H9 (cell line): ENCODE measurements around the gene NCDN. TPM values are rescaled to one million over a fixed set of nuclear protein-coding genes. Genes with fewer than 3 reads are reported as not detected.

Source experiments
- DNase-seq: peaks from one replicate; pipeline ENCODE4 v3.0.0-alpha.2; 2017
- H2AFZ ChIP-seq: one replicate; pipeline ENCODE4 v1.6.1; 2013; ENCODE audit warnings: mild to moderate bottlenecking, low read length, control low read depth, moderate library complexity
- H2AK5ac ChIP-seq: 2 replicates; pipeline ENCODE4 v1.6.1; 2013; ENCODE audit warnings: low read length, control low read depth, mixed read lengths; ENCODE audit not compliant: insufficient read length
- H2BK120ac ChIP-seq: one replicate; pipeline ENCODE4 v1.6.1; 2013; ENCODE audit warnings: low read depth, mild to moderate bottlenecking, low read length, control low read depth, inconsistent platforms; ENCODE audit not compliant: poor library complexity, severe bottlenecking
- H2BK12ac ChIP-seq: 2 replicates; pipeline ENCODE4 v1.6.1; 2013; ENCODE audit warnings: low read length, control low read depth, mixed read lengths, low read depth; ENCODE audit not compliant: insufficient read length
- H2BK15ac ChIP-seq: 2 replicates; pipeline ENCODE4 v1.6.1; 2013; ENCODE audit warnings: low read depth, low read length, control low read depth
- H2BK20ac ChIP-seq: one replicate; pipeline ENCODE4 v1.6.1; 2013; ENCODE audit warnings: low read depth, mild to moderate bottlenecking, low read length, control low read depth, inconsistent platforms; ENCODE audit not compliant: poor library complexity, severe bottlenecking
- H2BK5ac ChIP-seq: 2 replicates; pipeline ENCODE4 v1.6.1; 2013; ENCODE audit warnings: low read length, control low read depth, mixed read lengths; ENCODE audit not compliant: insufficient read length
- H3K14ac ChIP-seq: 2 replicates; pipeline ENCODE4 v1.6.1; 2013; ENCODE audit warnings: low read length, control low read depth; ENCODE audit not compliant: insufficient read depth
- H3K18ac ChIP-seq: 2 replicates; pipeline ENCODE4 v1.6.1; 2013; ENCODE audit warnings: low read depth, mild to moderate bottlenecking, mixed read lengths, low read length, control low read depth; ENCODE audit not compliant: insufficient read length
- H3K23ac ChIP-seq: 2 replicates; pipeline ENCODE4 v1.6.1; 2013; ENCODE audit warnings: low read length, control low read depth, mixed read lengths, low read depth; ENCODE audit not compliant: insufficient read length
- H3K23me2 ChIP-seq: 2 replicates; pipeline ENCODE4 v1.6.1; 2013; ENCODE audit warnings: low read depth, mild to moderate bottlenecking, mixed read lengths, low read length, control low read depth; ENCODE audit not compliant: insufficient read length, poor library complexity, severe bottlenecking
- H3K27ac ChIP-seq: 2 replicates; pipeline ENCODE4 v1.5.1; 2013; ENCODE audit warnings: low read length, control low read depth, mixed read lengths, low read depth; ENCODE audit not compliant: insufficient read length
- H3K27me3 ChIP-seq: 2 replicates; pipeline ENCODE4 v1.6.1; 2013; ENCODE audit warnings: low read length, control low read depth, inconsistent platforms; ENCODE audit not compliant: insufficient read depth
- H3K4ac ChIP-seq: 2 replicates; pipeline ENCODE4 v1.6.1; 2013; ENCODE audit warnings: low read depth, mild to moderate bottlenecking, control low read depth, inconsistent platforms, low read length, moderate library complexity
- H3K4me1 ChIP-seq: 2 replicates; pipeline ENCODE4 v1.6.1; 2013; ENCODE audit warnings: low read length, control low read depth, inconsistent platforms; ENCODE audit not compliant: insufficient read depth
- H3K4me2 ChIP-seq: 2 replicates; pipeline ENCODE4 v1.6.1; 2013; ENCODE audit warnings: low read length, control low read depth, mixed read lengths; ENCODE audit not compliant: insufficient read length, insufficient read depth
- H3K56ac ChIP-seq: 2 replicates; pipeline ENCODE4 v1.6.1; 2013; ENCODE audit warnings: low read depth, mild to moderate bottlenecking, mixed read lengths, low read length, control low read depth; ENCODE audit not compliant: insufficient read length
- H3K79me1 ChIP-seq: 2 replicates; pipeline ENCODE4 v1.6.1; 2013; ENCODE audit warnings: low read depth, mild to moderate bottlenecking, moderate library complexity, low read length, control low read depth, inconsistent platforms; ENCODE audit not compliant: insufficient read depth, poor library complexity, severe bottlenecking
- H3K79me2 ChIP-seq: 2 replicates; pipeline ENCODE4 v1.6.1; 2013; ENCODE audit warnings: low read length, control low read depth, inconsistent platforms; ENCODE audit not compliant: insufficient read depth
- H3K9ac ChIP-seq: 2 replicates; pipeline ENCODE4 v1.6.1; 2013; ENCODE audit warnings: low read length, control low read depth, mixed read lengths; ENCODE audit not compliant: insufficient read length; ENCODE audit errors: extremely low read depth
- H3K9me3 ChIP-seq: one replicate; pipeline ENCODE4 v1.6.1; 2013; ENCODE audit warnings: low read depth, low read length, inconsistent platforms; ENCODE audit not compliant: control insufficient read depth
- H3T11ph ChIP-seq: one replicate; pipeline ENCODE4 v1.6.1; 2013; ENCODE audit warnings: mild to moderate bottlenecking, low read length, control low read depth, inconsistent platforms
- H4K20me1 ChIP-seq: one replicate; pipeline ENCODE4 v1.6.1; 2013; ENCODE audit not compliant: control insufficient read depth, insufficient read length, insufficient read depth
- H4K5ac ChIP-seq: 2 replicates; pipeline ENCODE4 v1.6.1; 2013; ENCODE audit warnings: low read depth, mild to moderate bottlenecking, mixed read lengths, low read length, control low read depth; ENCODE audit not compliant: insufficient read length
- H4K8ac ChIP-seq: replicated peaks from 2 replicates; pipeline ENCODE4 v1.6.1; 2013; ENCODE audit warnings: low read length, control low read depth, mixed read lengths, low read depth; ENCODE audit not compliant: insufficient read length
- H4K91ac ChIP-seq: 2 replicates; pipeline ENCODE4 v1.6.1; 2013; ENCODE audit warnings: low read depth, mild to moderate bottlenecking, moderate library complexity, mixed read lengths, low read length, control low read depth; ENCODE audit not compliant: insufficient read length
- H3K27ac Mint-ChIP-seq, 3 experiments: 2 replicates in 2 of 3; 3 replicates in 1 of 3; pipeline ENCODE4 v1.8.0; 2020 to 2021; ENCODE audit warnings: mixed read lengths in 3 of 3, mild to moderate bottlenecking in 1 of 3, moderate library complexity in 1 of 3
- H3K27me3 Mint-ChIP-seq: 2 replicates; pipeline ENCODE4 v1.8.0; 2021; ENCODE audit warnings: low read depth, mild to moderate bottlenecking, moderate library complexity, mixed read lengths
- H3K36me3 Mint-ChIP-seq, 3 experiments: 2 replicates in 2 of 3; 3 replicates in 1 of 3; pipeline ENCODE4 v1.8.0; 2020 to 2021; ENCODE audit warnings: low read depth in 3 of 3, mixed read lengths in 3 of 3; ENCODE audit not compliant: insufficient read depth in 1 of 3
- H3K4me1 Mint-ChIP-seq, 2 experiments: 2 replicates each; pipeline ENCODE4 v1.8.0; 2020; ENCODE audit warnings: mixed read lengths in 2 of 2
- H3K4me3 Mint-ChIP-seq, 2 experiments: 2 replicates in 1 of 2; 3 replicates in 1 of 2; pipeline ENCODE4 v1.8.0; 2020 to 2021; ENCODE audit warnings: mild to moderate bottlenecking in 2 of 2, mixed read lengths in 2 of 2, moderate library complexity in 1 of 2
- H3K9me3 Mint-ChIP-seq, 2 experiments: 2 replicates in 1 of 2; 3 replicates in 1 of 2; pipeline ENCODE4 v1.8.0; 2020; ENCODE audit warnings: mild to moderate bottlenecking in 2 of 2, mixed read lengths in 2 of 2, moderate library complexity in 1 of 2
- CTCF ChIP-seq: fragments of 200-600 bp; sonication (generic); conservative IDR thresholded peaks from 3 replicates; pipeline ENCODE4 v1.8.0; 2021; ENCODE audit warnings: antibody characterized with exemption, mild to moderate bottlenecking
- WGBS: extraction: QIAGEN DNeasy Blood & Tissue Kit; methylation state at CpG from one replicate; pipeline ENCODE4 v1.1.7; 2013; ENCODE audit warnings: missing lambda C conversion rate, low lambda C conversion rate, mixed read lengths; ENCODE audit not compliant: insufficient read length; ENCODE audit errors: extremely low coverage; 5-methylcytosine and 5-hydroxymethylcytosine counted together
- total RNA-seq: library from RNA; stranded (reverse); gene quantifications from 2 replicates; pipeline ENCODE4 v1.2.1, GENCODE V29; 2021

NCDN gene
- total RNA-seq, 1 experiment from 2014 or later, result 44.2 TPM

GRCh38 chr1:35597870-35598269 is 40.3 kb downstream of the NCDN start:
- Histone ChIP-seq H4K20me1 (no peaks in the 10 kb centered on the region), H3K79me2 (no peaks in the 10 kb centered on the region), H2AFZ (no peak overlapping the region), H3K23ac (no peak overlapping the region), H2BK12ac (no peak overlapping the region), H3T11ph (no peak overlapping the region), H4K5ac (no peak overlapping the region), H3K23me2 (no peaks in the 10 kb centered on the region), H3K56ac (no peak overlapping the region), H2BK20ac (no peak overlapping the region), H3K79me1 (no peaks in the 10 kb centered on the region), H3K9me3 (no peaks in the 10 kb centered on the region), H2AK5ac (no peak overlapping the region), H3K27me3 (no peaks in the 10 kb centered on the region), H3K4ac (no peak overlapping the region), H2BK15ac (no peak overlapping the region), H3K4me1 (no peaks in the 10 kb centered on the region), H3K4me2 (no peak overlapping the region), H4K91ac (no peak overlapping the region), H4K8ac (no peak overlapping the region), H3K9ac (no peak overlapping the region), H2BK5ac (no peak overlapping the region), H3K27ac (no peak overlapping the region), H3K14ac (no peak overlapping the region), H3K18ac (no peak overlapping the region), H2BK120ac (no peak overlapping the region)
- Mint-ChIP-seq H3K27ac (no peak overlapping the region), H3K4me1 (no peaks in the 10 kb centered on the region), H3K4me3 (no peak overlapping the region), H3K27me3 (no peaks in the 10 kb centered on the region), H3K9me3 (no peaks in the 10 kb centered on the region), H3K36me3 (peaks cover 3 to 21% (median 11%) of the 10 kb centered on the region in 3 experiments)
- no peak for TF ChIP-seq CTCF
- WGBS, result no CpG with 5 or more reads among the region's 5 CpGs
- no peak for DNase-seq
